ENCODE data around the gene SCCPDH.
A peak's percentile ranks its signal among the peaks of the same experiment; 100 is the strongest.
"Not testable (repeated sequence)": the region's sequence is repeated elsewhere in the genome, so short reads cannot be mapped to it uniquely, and the experiment has no call there.

Gene SCCPDH, protein sequence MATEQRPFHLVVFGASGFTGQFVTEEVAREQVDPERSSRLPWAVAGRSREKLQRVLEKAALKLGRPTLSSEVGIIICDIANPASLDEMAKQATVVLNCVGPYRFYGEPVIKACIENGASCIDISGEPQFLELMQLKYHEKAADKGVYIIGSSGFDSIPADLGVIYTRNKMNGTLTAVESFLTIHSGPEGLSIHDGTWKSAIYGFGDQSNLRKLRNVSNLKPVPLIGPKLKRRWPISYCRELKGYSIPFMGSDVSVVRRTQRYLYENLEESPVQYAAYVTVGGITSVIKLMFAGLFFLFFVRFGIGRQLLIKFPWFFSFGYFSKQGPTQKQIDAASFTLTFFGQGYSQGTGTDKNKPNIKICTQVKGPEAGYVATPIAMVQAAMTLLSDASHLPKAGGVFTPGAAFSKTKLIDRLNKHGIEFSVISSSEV

DNA sequence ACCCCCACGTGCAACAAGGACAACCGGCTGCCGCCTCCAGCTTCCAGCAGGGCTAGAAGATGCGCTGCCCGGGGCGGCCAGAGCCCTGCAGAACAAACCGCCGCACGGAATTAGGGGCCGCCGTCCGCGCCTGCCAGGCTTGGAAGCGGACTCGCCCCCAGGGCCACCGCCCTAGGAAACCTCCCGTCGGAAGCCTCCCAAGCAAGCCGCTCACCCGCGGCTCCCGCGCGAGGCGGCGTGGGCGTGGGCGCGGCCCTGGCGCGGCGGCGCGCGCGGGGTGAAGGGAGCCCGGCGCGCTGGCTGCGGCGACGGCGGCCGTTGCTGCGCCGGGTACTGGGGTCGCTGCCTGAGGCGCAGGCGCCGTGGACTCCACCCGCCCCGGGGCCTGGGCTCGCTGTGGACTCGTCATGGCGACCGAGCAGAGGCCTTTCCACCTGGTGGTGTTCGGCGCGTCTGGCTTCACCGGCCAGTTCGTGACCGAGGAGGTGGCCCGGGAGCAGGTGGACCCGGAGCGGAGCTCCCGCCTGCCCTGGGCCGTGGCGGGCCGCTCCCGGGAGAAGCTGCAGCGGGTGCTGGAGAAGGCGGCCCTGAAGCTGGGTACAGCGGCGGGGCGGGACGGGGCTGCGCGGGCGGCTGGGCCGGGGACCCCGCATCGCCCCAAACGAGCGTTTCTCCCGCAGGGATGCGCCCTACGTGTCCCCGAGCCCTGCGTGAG, at the start of gene SCCPDH:
TSS of gene SCCPDH (plus strand) at position 394 of the 715 bp plus-strand sequence. CDS start at position 408, 14 bp downstream.
- peak; percentile 68 for DNase-seq (ENCODE audit: low spot score)

DNA sequence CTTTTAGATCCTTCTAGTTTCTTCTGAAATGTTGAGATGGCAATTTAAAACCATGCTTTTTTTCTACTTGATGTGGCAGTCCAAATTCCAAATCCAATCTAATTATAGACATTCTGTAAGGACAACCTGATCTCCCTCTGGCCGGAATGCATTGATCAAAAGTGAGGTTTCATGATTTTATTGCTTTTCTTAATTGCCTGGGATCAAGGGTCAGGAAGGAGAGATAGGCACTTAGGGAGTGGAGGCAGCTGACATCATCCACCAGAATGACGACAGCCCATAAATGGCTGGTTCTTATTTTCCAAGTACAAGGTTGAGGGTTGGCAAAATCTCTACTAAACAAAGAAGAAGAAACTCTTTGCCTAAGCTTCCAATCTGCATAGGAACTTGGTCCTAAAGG, 46.4 kb upstream of the SCCPDH start:
- no peak for DNase-seq (ENCODE audit: low spot score)

GRCh38 chr1:246678816-246679793, 45.1 kb upstream of the SCCPDH start:
- DNase-seq (ENCODE audit: low spot score): no peak

DNA sequence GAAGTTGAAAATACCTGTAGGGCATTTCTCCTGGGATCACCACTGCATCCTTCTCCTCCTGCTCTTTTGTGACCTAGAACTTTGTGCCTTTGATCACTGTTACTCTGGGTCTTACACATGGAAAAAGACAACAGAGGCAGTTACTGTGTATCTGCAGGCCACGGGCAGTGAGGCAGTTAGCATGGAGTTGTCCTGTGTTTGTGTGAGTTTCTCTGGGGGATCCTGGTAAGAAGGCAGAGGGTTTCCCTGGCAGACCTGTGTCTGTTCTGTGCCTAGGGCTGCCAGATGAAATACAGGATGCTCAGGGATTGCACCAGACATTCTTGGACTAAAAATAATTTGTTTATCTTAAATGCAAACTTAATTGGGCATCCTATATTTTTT, 44.4 kb upstream of the SCCPDH start:
- no peak for DNase-seq (ENCODE audit: low spot score)

DNA sequence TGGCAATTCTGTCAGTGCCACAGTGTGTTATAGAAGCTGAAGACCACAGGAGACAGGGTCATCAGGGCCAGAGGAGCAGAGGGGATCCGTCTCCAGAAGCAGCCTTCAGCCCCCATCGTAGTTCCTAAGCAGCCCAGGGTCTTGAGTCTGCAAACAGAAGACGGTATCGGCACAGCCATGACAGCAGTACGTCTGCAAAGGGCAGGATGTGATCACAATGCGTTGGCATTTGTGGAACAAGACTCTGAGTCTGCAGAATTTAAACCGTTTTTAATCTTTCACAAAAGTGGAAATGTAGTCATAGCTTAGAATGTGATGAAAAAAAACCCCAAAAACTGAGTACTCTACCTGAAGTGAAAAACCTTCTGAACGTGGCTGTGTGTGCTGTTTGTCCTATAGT, 44.0 kb upstream of the SCCPDH start:
- no peak for DNase-seq (ENCODE audit: low spot score)

DNA sequence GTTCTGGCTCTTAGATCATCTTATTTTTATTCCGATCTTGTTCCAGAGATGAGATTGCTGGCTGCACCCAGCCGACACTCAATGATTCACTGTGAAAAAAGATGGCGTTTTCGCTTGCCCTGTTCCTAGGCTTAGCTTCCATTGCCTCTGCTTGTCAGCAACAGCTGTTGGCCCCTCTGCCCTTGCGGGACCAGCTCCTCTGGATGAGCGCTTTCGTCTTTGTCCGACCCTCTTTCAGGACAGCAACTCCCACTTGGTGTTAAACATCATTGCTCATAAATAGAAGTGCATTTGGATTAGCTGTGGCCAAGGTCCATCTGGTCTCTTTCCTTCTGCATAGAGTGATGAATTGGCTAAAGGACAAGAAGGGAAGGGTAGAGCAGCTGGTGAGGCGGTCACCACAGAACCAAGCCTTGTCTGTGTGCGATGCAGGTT, 43.5 kb upstream of the SCCPDH start:
- no peak for DNase-seq (ENCODE audit: low spot score)

GRCh38 chr1:246681900-246682895, 42.0 kb upstream of the SCCPDH start:
- DNase-seq (ENCODE audit: low spot score): no peak

DNA sequence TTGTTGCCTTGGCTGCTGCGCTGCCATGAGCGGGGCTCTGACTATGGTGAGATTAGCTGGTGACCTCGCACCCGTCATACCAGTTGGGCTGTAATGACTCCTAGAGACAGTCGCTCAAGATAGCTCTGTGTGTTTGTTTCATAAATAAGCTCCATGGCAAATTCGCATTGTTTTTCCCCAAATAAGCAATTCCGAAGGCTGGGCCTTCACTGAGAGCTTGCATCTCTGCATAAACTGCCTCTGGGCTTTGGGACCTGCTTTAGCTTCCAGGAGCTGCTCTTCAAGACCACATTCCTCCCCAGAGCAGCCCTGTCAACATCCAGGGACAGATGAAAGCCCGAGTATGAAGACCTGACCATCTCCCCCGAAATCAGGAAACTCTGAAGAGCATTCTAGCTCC, 40.7 kb upstream of the SCCPDH start:
- no peak for DNase-seq (ENCODE audit: low spot score)

- no peak for DNase-seq (ENCODE audit: low spot score)
Measured at GRCh38 chr1:246687002-246687401, 37.2 kb upstream of the SCCPDH start.

DNA sequence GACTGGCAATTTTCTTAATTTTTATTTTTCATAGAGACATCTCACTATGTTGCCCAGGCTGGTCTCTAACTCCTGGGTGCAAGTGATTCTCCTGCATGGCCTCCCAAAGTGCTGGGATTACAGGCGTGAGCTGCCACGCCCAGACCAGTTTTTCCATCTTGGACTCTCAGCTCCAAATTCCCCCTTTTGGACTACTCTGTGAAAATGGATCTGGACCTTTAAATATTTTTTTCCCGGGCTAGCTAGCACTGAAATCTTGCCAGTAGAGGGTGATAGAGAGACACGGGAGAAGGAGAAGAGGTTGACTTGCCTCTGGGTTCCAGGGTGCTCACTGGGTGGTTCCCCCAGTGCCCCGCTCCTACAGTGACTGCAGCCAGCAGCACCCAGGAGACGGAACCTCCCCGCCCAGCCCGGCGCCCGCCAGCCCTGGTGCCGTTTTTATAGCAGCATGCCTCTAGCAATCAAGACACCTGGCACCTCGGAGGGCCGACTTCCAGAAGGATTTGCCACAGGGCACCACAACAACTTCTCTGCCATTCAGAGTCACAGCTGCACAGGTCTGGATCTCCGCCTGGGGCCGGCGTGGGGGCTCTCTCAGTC, 34.7 kb upstream of the SCCPDH start:
- DNase-seq (ENCODE audit: low spot score): peak; percentile 69

DNA sequence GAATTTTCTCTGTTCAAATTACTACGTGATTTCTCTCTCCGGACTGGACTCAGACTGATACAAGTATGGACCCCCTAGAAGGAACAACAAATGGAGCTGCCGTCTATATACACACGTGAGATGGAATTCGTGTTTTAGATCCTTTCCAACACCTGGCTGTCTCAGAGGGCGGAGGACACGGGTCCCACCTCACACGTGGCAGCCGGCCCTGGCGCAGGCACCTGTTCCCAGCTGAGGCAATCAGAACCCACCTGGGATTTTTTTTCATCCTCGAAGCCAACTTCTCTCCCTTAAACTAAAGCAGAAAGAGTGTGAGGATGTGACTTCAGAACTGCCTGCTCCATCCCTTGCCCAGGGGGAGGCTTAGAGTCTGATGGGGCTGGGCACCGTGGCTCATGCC, 34.1 kb upstream of the SCCPDH start:
- DNase-seq (ENCODE audit: low spot score): no peak

DNA sequence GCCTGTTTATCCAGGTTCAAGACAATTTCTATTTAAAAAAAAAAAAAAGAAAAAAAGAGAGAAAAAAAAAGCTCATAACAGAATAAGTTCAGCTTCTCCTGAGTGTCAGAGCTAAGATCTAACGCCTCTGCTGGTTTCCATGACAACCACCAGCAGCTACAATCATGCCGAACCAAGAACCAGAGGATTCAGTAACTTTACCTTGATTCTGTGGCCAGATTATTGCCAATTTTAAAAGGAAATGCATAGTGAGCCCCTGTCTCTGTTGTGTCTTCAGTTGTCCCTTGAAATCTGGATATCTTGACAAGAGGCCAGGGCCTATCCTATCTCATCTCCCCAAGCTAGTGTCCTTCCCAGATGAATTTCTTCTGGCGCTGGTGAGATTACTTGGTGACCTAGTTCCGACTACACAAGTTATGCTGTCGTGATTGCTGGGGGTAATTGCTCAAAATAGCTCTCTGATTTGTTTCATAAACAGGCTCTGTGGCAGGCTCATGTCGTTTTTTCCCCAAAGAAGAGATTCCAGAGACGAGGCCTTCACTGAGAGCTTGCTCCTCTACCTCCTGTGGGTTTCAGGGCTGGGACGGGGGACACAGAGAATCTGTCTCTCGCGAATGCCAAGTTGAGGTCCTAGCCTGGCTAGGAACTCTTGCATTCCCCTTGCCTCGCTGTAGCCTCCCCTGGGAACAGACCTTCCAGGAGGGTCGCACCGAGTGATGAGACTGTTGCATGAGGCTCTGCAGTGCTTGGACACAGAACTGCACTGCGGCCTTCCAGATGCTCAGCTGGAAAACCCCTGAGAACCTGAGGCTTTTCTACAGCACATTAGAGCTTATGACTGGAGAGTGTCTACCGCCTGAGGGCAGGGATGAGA, 32.4 kb upstream of the SCCPDH start:
- DNase-seq (ENCODE audit: low spot score): no peak

DNA sequence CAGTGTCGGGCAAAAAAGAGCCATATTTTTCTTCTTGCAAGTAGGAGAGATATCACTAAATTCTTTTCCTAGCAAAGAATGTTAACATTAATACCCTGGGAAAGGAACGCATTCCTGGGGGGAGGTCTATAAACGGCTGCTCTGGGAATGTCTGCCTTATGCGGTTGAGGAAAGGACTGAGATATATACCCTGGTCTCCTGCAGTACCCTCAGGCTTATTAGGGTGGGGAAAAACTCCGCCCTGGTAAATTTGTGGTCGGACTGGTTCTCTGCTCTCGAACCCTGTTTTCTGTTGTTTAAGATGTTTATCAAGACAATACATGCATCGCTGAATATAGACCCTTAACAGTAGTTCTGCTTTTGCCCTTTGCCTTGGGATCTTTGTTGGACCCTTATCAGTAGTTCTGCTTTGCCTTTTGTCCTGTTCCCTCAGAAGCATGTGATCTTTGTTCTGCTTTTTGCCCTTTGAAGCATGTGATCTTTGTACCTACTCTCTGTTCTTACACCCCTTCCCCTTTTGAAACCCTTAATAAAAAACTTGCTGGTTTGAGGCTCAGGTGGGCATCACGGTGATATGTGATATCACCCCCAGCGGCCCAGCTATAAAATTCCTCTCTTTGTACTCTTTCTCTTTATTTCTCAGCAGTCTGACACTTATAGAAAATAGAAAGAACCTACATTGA, 29.9 kb upstream of the SCCPDH start:
- not testable (repeated sequence) for DNase-seq (ENCODE audit: low spot score)

DNA sequence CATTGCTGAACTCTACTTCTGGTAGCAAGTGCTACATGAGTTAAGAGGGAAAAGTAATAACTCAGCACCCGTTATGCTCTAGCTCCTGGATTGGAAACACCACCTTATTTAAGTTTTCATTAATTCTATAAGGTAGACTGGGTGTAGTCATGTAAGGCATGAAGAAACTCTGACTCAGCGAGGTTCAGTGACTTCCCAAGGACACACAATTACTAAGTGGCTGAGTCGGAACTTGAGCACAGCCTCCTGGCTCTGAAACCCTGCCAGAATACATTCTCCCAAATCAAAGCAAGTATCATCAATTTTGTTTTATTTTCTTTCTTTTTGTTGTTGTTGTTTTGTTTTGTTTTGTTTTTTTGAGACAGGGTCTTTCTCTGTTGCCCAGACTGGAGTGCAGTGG, 29.1 kb upstream of the SCCPDH start:
- DNase-seq (ENCODE audit: low spot score): no peak

GRCh38 chr1:246695666-246696065, 28.5 kb upstream of the SCCPDH start:
- no peak for DNase-seq (ENCODE audit: low spot score)

DNA sequence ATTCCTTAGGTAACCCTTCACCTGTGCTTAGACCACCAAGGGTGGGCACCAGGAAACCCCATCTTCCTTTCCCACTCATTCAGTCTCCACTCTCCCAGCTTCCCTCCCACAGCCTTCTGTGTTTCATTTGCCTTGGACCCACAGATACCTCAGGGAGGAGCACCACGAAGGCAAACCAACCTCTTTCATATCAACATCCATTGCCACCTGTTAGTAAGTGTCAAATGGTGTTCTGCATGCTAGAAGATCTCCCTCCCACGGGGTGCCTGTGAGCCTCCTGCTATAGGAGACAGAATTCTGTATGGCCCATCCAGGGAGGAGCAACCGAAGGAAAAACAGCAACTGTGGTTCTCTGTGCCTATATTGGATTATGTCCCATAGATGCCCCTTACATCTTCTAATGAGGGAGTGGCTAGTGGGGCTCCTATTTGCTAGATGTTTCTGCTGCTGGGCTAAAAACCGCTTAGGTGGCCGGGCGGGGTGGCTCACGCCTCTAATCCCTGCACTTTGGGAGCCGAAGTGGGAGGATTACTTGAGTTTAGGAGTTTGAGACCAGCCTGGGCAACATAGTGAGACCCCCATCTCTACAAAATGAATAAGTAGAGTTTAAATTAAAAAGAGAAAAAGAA, 25.6 kb upstream of the SCCPDH start:
- DNase-seq (ENCODE audit: low spot score): no peak

GRCh38 chr1:246699095-246699735, 25.0 kb upstream of the SCCPDH start:
- peak; percentile 90 for DNase-seq (ENCODE audit: low spot score)

DNA sequence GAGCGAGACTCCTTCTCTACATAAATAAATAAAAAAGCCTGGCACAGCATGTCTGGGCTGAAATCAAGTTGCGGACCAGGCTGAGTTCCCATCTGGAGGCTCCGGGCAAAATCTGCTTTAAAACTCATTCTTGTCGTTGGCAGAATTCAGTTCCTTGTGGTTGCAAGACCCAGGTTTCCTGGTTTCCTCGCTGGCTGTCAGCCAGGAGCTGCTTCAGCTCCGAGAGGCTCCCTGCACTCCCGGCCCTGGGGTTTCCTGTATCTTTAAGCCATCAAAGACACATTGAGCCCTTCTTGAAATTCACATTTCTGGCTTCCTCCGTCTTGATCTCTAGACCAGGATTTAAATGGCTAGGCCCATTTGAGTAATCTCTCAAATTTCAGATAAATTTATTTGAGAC, 20.6 kb upstream of the SCCPDH start:
- no peak for DNase-seq (ENCODE audit: low spot score)

Data from activated CD4-positive, alpha-beta T cell treated with anti-CD3 and anti-CD28 coated beads, Interleukin-2, Interleukin-4, amounts not matched to agents 100 ng/mL and 50 ng/mL, durations not matched to agents 16 hours and 8 hours (primary cell).